SK-N-SH treated with all-trans-retinoic acid at 6 μM for 48 hours (cell line): Measurements from ENCODE around the gene NXPH4.

Experiments
- ESRRG ChIP-seq: fragments of 250-450 bp; sonication (Bioruptor Pico); IDR thresholded peaks from 2 replicates; pipeline ENCODE4 v1.6.1; 2021; ENCODE audit warnings: mild to moderate bottlenecking
- ISL1 ChIP-seq: fragments of 250-450 bp; sonication (Bioruptor Pico); IDR thresholded peaks from 2 replicates; pipeline ENCODE4 v2.1.2; 2022; ENCODE audit warnings: mild to moderate bottlenecking, moderate library complexity
- TF ChIP-seq, protein P1 (sequence below): fragments of 250-450 bp; sonication (Bioruptor Pico); IDR thresholded peaks from 2 replicates; pipeline ENCODE4 v1.8.0; 2021; ENCODE audit warnings: low read depth, mild to moderate bottlenecking, moderate library complexity, borderline replicate concordance

- TF ChIP-seq ESRRG (CRISPR knock-in tag) (no peak), ISL1 (CRISPR knock-in tag) (no peak)
- TF ChIP-seq, protein P1, sequence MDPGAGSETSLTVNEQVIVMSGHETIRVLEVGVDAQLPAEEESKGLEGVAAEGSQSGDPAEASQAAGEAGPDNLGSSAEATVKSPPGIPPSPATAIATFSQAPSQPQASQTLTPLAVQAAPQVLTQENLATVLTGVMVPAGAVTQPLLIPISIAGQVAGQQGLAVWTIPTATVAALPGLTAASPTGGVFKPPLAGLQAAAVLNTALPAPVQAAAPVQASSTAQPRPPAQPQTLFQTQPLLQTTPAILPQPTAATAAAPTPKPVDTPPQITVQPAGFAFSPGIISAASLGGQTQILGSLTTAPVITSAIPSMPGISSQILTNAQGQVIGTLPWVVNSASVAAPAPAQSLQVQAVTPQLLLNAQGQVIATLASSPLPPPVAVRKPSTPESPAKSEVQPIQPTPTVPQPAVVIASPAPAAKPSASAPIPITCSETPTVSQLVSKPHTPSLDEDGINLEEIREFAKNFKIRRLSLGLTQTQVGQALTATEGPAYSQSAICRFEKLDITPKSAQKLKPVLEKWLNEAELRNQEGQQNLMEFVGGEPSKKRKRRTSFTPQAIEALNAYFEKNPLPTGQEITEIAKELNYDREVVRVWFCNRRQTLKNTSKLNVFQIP = no peak
These were observed at the start of gene NXPH4 for GRCh38 chr12:57216014-57216911.
